Measurements from ENCODE around the gene CDHR4.

DNA sequence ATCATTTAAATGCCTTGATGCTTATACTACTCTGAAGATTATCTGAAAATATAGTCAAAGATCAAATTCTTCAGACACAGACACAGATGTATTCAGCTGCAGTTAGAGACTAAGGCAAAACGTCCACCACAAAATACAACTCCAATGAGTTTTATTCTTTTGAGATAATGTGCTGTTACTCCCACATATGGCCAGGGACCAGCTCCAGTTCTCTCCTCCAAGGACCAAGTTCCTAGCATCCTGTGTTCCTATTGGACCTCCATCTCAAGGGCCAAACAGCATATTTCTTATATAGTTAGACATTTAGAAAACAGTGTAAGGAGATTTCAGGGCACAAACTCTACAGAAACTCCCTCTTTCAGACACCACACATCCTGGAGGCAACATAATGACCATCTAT lies 40.4 kb downstream of the CDHR4 start:
- TF ChIP-seq, protein P1, sequence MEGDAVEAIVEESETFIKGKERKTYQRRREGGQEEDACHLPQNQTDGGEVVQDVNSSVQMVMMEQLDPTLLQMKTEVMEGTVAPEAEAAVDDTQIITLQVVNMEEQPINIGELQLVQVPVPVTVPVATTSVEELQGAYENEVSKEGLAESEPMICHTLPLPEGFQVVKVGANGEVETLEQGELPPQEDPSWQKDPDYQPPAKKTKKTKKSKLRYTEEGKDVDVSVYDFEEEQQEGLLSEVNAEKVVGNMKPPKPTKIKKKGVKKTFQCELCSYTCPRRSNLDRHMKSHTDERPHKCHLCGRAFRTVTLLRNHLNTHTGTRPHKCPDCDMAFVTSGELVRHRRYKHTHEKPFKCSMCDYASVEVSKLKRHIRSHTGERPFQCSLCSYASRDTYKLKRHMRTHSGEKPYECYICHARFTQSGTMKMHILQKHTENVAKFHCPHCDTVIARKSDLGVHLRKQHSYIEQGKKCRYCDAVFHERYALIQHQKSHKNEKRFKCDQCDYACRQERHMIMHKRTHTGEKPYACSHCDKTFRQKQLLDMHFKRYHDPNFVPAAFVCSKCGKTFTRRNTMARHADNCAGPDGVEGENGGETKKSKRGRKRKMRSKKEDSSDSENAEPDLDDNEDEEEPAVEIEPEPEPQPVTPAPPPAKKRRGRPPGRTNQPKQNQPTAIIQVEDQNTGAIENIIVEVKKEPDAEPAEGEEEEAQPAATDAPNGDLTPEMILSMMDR (conservative IDR thresholded peaks at IDR 0.05; ENCODE audit: low read length) = no peak
- TF ChIP-seq EZH2phosphoT487 (IDR thresholded peaks at IDR 0.05; ENCODE audit: borderline replicate concordance, low read depth, low read length) = no peak

Measured in OCI-LY7 (cell line).